Measurements from ENCODE around the gene SNAPC2.
"Not testable (repeated sequence)": the region's sequence is repeated elsewhere in the genome, so short reads cannot be mapped to it uniquely, and the experiment has no call there.

Gene SNAPC2

GRCh38 chr19:7912697-7913564, 7.2 kb upstream of the SNAPC2 start:
- Mint-ChIP-seq H3K4me1 (peaks cover 35% of the 10 kb centered on the region), H3K36me3 (peaks cover 44% of the 10 kb centered on the region), H3K4me3 (no peak overlapping the region), H3K9me3 (no peaks in the 10 kb centered on the region), H3K27me3 (peaks cover 28% of the 10 kb centered on the region), H3K27ac (no peak overlapping the region)
- ATAC-seq: no peak

GRCh38 chr19:7913652-7914051, 6.5 kb upstream of the SNAPC2 start:
- peaks cover 35% of the 10 kb centered on the region for H3K27me3 Mint-ChIP-seq
- peaks cover 35% of the 10 kb centered on the region for H3K4me1 Mint-ChIP-seq
- no peak overlapping the region for H3K27ac Mint-ChIP-seq
- H3K9me3 Mint-ChIP-seq: no peaks in the 10 kb centered on the region
- no peak for ATAC-seq
- H3K4me3 Mint-ChIP-seq: no peak overlapping the region
- peaks cover 44% of the 10 kb centered on the region for H3K36me3 Mint-ChIP-seq

GRCh38 chr19:7914099-7914498, 6.0 kb upstream of the SNAPC2 start:
- Mint-ChIP-seq H3K27me3 (peaks cover 36% of the 10 kb centered on the region), H3K27ac (no peak overlapping the region), H3K4me1 (peaks cover 34% of the 10 kb centered on the region), H3K4me3 (no peak overlapping the region), H3K9me3 (no peaks in the 10 kb centered on the region), H3K36me3 (peaks cover 43% of the 10 kb centered on the region)
- ATAC-seq: no peak

- ATAC-seq: no peak
- Mint-ChIP-seq H3K27ac (no peak within 1 kb of the TSS), H3K4me3 (peak within 1 kb of the TSS; percentile 49), H3K9me3 (no peaks in the 10 kb centered on the region), H3K27me3 (peaks cover 40% of the 10 kb centered on the region), H3K4me1 (peaks cover 38% of the 10 kb centered on the region), H3K36me3 (peaks cover 38% of the 10 kb centered on the region)
These were observed 5.5 kb upstream of the SNAPC2 start, which contains the start of gene TGFBR3L for GRCh38 chr19:7914598-7915045. TSS of gene TGFBR3L (plus strand) at chr19:7914830.

- Mint-ChIP-seq H3K4me3 (peak overlapping the region; percentile 49), H3K36me3 (peaks cover 31% of the 10 kb centered on the region), H3K27ac (no peak overlapping the region), H3K4me1 (peaks cover 45% of the 10 kb centered on the region), H3K27me3 (peaks cover 46% of the 10 kb centered on the region), H3K9me3 (no peaks in the 10 kb centered on the region)
- no peak for ATAC-seq
These were observed 4.7 kb upstream of the SNAPC2 start for GRCh38 chr19:7915250-7916102.

- peak overlapping the region; percentile 64 for H3K4me3 Mint-ChIP-seq
- no peaks in the 10 kb centered on the region for H3K9me3 Mint-ChIP-seq
- peaks cover 53% of the 10 kb centered on the region for H3K4me1 Mint-ChIP-seq
- H3K27me3 Mint-ChIP-seq: peaks cover 46% of the 10 kb centered on the region
- no peak for ATAC-seq
- no peak overlapping the region for H3K27ac Mint-ChIP-seq
- H3K36me3 Mint-ChIP-seq: peaks cover 24% of the 10 kb centered on the region
These were observed 3.8 kb upstream of the SNAPC2 start for GRCh38 chr19:7916103-7916954.

- Mint-ChIP-seq H3K27ac (no peak overlapping the region), H3K4me3 (peak overlapping the region; percentile 64), H3K36me3 (peaks cover 20% of the 10 kb centered on the region), H3K27me3 (peaks cover 46% of the 10 kb centered on the region), H3K4me1 (peaks cover 59% of the 10 kb centered on the region), H3K9me3 (no peaks in the 10 kb centered on the region)
- ATAC-seq: no peak
These were observed 3.2 kb upstream of the SNAPC2 start for GRCh38 chr19:7916955-7917266.

GRCh38 chr19:7917267-7918061, 2.7 kb upstream of the SNAPC2 start:
- H3K9me3 Mint-ChIP-seq: no peaks in the 10 kb centered on the region
- no peak overlapping the region for H3K27ac Mint-ChIP-seq
- H3K27me3 Mint-ChIP-seq: peaks cover 46% of the 10 kb centered on the region
- peak overlapping the region; percentile 64 for H3K4me3 Mint-ChIP-seq
- H3K36me3 Mint-ChIP-seq: peaks cover 21% of the 10 kb centered on the region
- H3K4me1 Mint-ChIP-seq: peaks cover 63% of the 10 kb centered on the region
- ATAC-seq: no peak

GRCh38 chr19:7918062-7918614, 2.0 kb upstream of the SNAPC2 start:
- Mint-ChIP-seq H3K4me1 (peaks cover 60% of the 10 kb centered on the region), H3K4me3 (peak overlapping the region; percentile 49), H3K36me3 (peaks cover 19% of the 10 kb centered on the region), H3K27me3 (peaks cover 46% of the 10 kb centered on the region)
- not testable (repeated sequence) for ATAC-seq, H3K9me3 Mint-ChIP-seq, H3K27ac Mint-ChIP-seq

GRCh38 chr19:7918615-7919421, 1.3 kb upstream of the SNAPC2 start:
- Mint-ChIP-seq H3K27me3 (peaks cover 45% of the 10 kb centered on the region), H3K4me3 (peak overlapping the region; percentile 87), H3K9me3 (no peaks in the 10 kb centered on the region), H3K36me3 (peaks cover 15% of the 10 kb centered on the region), H3K4me1 (peaks cover 63% of the 10 kb centered on the region), H3K27ac (no peak overlapping the region)
- no peak for ATAC-seq

- ATAC-seq: peak; percentile 84
- H3K27me3 Mint-ChIP-seq: peaks cover 26% of the 10 kb centered on the region
- H3K27ac Mint-ChIP-seq: peak overlapping the region; percentile 69
- H3K4me1 Mint-ChIP-seq: peaks cover 58% of the 10 kb centered on the region
- peak overlapping the region; percentile 87 for H3K4me3 Mint-ChIP-seq
- no peaks in the 10 kb centered on the region for H3K9me3 Mint-ChIP-seq
- peaks cover 15% of the 10 kb centered on the region for H3K36me3 Mint-ChIP-seq
These were observed 572 bp downstream of the SNAPC2 start for GRCh38 chr19:7920519-7921301.

GRCh38 chr19:7921302-7921966, 1.3 kb downstream of the SNAPC2 start:
- Mint-ChIP-seq H3K27ac (peak overlapping the region; percentile 69), H3K36me3 (peaks cover 15% of the 10 kb centered on the region), H3K27me3 (peaks cover 23% of the 10 kb centered on the region), H3K4me1 (peaks cover 57% of the 10 kb centered on the region), H3K9me3 (no peaks in the 10 kb centered on the region), H3K4me3 (peak overlapping the region; percentile 87)
- ATAC-seq: no peak

All from stimulated activated memory B cell treated with anti-CD40 and anti-IgM and Interleukin-4, amounts not matched to agents 10 μg/mL and 1 μg/mL and 100 μg/mL, for 72 hours (primary cell).